HG02763 (cell line): Measurements from ENCODE around the gene SHANK1.

Source experiments
- ATAC-seq: cut with Tn5 transposase; IDR thresholded peaks from one replicate; pipeline ENCODE4 v1.9.1; 2021; ENCODE audit warnings: mild to moderate bottlenecking, moderate library complexity; ENCODE audit not compliant: unreplicated experiment

Gene SHANK1

DNA sequence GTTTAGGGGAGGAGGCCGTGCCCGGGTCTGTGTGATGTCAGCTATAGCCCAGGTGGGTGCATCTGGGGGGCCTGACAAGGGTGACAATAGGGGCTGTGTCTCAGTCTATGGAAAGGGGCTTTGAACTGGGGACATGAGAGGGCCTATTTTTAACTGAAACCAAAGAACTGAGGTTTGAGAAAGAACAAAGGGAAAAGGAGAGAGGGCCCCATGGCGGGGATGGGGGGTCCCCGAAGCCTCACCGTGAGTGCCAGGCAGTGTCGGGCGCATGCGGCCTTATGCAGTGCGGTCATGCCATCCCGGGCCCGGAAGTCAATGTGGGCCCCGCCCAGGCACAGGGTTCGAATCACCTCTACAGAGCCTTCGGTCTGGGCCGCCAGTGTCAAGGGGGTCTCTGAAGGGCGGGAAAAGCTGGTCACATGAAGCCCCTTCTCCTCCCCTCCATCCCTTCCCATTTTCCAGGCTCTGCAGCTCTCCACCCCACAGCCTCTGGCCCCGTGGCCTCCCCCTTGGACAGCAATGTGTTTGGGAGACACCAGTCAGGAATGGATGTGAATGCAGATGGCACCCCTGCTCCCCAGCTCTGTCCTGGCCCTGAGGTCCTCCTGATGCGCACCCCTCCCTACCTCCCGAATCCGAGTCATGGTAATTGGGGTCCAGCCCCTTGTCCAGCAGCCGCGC, 5.9 kb downstream of the SHANK1 start:
- no peak for ATAC-seq

DNA sequence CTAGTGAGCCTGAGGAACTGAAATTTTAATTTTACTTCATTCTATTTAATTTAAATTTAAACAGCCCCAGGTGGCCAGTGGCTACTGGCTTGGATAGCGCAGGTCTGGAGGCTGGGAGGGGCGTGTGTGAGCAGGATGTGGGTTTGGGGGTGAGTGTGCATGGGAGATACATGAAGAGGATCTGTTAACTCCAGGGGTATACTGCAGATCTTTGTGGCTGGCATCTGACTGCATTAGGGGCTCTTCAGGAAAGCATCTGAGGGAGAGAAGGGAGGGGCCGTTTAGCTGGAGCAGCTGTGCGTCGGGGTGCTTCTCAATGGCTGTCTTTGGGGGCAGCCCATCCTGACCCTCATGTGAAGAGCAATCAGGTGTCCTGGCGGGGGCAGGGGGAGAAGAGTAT, 6.8 kb downstream of the SHANK1 start:
- ATAC-seq, result no peak

DNA sequence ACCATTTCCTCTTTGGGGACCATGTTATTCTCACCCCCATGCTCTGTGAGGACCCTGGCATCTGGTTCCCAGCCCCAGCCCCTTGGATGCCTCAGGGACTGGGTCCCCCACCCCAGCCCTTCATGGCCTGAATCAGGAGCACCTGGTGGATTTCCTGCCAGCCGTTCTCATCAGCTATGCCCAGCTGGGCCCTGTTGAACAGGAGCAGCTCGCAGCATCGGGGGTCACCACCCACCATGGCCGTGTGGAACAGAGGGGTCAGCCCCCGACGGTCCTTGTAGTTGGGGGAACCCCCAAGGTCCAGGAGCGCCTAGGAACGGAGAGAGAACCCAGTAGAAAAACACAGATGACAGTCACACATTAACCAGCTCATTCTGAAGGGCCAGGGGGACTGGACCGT, 7.8 kb downstream of the SHANK1 start:
- no peak for ATAC-seq

DNA sequence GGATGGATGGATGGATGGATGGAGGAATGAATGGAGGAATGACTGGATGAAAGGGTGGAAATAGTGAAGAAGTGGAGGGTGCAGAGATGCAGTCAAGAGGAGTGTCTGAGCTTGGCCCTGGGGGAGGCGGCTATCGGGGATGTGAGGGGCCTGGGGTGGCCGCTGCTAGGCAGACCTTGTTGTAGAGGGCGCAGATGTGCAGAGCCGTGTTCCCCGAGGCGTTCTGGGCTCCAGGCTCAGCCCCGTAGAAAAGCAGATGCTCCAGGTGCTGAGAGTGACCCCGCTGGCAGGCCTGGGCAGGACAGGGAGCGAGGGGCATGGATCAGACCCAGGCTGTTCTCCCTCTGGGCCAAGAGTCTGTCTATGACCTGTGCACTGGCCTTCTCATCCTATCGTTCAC, 8.4 kb downstream of the SHANK1 start:
- no peak for ATAC-seq

DNA sequence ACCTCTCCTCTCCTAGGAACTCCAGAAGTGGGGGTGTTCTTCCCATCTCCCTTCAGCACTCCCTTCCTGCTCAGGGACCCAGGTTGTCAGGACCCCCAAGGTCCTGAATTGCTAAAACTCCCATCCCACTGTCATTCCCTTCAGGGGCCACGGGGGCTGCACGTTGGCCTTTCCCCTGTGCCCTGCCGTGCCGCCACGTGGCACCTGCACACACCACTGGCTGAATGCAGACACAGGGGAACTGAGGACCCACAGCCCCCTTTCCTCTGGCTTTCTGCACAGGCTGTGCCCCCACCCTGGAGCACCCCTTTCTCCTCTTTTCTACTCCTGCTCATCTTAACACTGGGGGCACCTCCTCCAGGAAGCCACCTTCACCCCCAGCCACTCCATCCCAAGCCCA, 9.0 kb downstream of the SHANK1 start:
- no peak for ATAC-seq

DNA sequence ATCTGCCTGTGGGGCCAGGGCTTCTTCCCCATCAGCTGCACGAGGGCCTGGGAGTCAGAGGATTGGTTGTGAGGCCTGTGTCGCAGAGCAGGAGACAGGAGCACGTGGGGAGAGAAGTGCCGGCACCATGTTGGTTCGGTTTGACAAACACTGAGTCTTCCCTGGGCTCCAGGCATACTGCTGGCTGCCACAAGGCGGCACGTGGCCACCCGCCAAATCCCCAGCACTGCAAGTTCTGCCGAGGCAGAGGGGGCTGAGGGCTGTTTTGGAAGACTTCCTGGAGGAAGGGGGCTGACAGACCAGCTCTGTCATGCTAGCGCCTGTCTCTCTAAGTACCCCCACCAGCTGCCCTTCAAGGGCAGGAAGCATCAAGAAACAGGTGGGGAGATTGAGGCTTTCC, 9.5 kb downstream of the SHANK1 start:
- no peak for ATAC-seq

DNA sequence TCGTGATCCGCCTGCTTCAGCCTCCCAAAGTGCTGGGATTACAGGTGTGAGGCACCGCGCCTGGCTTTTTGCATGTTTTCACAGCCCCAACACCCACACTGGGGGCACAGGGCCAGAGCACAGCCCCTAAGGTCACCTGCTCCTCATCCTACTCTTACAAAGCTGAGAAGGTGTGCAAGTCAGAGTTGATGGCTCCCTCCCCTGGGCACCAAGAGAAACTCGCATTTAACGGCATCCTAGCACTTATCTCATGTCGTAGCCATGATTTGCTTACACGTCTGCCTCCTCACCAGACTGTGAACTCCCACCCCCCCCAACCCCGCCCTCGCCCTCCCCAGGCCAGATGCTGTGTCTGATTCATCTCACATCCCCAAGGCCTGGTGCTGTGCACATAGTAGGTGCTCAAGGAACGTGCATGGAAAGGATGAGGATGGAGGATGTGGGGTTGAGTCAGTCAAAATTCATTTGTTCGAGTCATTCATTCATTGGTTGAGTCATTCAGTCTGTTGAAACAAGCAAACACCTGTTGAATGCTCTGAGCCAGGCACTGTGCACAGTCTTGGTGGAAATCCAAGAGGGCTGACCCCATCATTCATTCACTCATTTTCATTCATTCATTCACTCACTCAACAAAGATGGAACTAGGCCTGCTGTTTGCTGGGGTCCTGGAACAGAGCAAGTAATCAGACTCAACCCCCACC, 11.3 kb downstream of the SHANK1 start:
- no peak for ATAC-seq

DNA sequence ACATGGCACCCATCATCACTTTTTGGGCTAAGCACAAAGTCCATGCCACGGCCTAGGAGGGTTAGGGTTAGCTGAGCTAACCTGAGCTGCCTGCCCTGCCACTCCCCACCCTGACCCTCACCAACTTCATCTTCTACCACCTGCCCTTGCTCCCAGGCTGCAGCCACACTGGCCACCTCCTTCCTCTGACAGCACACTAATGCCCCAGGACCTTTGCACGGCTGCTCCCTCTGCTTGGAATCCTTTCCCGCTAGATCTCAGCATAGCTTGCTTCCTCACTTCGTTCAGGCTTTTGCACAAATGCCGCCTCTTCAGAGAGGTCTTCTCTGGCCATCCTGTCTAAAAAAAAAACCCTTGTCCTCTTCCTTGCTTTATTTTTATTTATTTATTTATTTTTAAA, 13.2 kb downstream of the SHANK1 start:
- ATAC-seq, result no peak

DNA sequence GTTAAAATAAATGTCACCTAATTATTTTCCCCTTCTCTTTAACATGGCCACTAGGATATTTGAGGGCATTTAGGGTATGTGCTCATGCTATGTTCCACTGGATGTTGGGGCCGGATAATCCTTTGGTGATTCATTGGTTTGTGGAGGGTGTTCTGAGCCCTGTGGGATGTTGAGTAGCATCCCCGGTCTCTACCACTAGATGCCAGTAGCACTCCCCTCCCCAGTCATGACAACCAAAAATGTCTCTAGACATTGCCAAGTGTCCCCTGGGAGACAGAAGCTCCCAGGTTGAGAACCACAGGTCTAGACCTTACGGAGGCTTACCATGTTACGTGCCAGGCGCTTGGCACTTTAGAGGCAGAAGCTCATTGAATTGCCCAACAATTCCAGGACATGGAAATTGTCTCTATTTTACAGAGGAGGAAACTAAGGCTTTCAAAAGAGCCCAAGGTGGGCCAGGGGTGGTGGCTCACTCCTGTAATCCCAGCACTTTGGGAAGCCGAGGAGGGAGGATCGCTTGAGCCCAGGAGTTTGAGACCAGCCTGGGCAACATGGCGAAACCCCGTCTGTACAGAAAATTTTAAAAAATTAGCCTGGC, 14.1 kb downstream of the SHANK1 start:
- ATAC-seq, result no peak

DNA sequence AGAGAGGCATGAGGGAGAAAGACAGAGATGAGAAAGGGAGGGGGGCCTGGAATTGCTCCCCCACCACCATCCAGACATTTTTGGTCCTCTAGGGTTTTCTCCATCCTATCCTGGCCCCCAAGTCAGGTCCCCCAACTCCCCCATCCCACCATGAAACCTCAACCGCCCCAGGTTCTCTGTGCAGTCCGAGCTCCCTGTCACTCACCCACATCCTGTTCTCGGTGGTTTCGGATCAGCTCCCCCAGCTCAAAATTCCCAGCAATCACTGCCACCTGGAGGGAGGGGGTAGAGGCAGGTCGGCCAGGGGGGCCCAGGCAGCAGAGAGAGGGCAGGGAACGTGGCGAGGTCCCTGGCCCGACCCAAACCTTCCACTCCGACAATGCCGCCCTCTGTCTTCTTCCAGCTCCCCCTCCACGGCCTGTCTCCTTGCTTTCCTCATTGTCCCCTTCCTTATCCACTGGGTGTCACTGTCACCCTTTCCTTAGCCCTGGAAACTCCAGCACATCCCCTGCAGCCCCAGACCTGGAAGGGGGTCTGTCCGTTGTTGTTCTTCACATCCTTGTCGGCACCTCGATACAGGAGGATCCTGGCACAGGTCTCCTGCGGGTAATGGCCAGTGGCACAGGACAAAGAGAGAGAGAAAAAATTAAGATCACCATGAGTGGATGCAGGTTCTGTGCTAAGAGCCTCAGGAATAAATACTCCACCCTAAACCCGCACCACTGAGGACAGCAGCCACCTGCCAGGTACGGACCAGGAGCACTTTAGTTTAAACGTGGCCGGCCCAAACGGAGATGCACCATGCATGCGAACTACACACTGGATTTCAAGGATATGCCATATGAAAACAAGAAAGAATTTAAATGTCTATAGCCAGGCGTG, 15.4 kb downstream of the SHANK1 start:
- no peak for ATAC-seq

DNA sequence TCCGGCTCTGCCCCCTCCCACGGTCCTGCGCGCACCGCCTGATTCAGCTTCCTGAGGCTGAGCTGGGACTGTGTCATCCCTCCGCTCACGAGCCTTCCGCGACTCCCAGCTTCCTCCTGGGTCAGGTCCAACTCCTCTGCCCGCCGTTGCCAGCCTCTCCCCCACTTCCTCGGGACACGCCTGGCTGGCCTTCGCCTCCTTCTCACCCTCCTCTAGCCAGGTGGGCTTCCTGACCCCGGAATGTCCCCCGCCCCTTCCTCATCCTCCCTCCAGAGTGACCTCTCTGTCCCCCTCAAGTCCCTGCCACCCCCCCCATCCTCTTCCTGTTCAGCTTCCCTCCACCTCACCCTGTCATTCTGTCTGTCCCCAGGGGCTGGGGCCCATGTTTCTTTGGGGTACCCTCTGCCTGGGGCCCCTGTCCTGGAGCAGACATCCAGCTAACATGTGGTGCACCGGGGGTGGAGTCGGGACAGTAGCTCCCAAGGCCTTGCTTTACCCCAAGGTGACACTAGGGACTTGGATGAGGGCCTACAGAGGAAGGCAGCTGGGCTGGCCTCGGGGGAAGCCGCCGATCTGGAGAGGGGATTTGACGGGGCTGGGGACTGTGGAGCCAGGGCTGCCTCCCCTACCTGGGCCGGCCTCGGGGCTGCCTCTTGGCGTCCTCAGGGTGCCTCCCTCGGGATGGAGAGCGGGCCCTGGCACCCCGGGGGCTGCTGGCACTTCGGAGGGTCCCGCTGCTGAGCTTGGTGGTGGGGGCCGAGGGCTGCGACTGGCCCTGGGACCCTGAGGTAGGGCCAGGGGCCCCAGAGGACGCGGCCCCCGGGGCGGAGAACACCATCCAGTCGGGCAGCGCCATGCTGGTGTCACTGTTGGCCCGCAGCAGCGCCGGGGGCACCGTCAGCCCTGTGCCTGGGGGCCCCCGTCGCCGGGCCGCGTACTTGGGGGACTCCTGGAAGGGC, 16.5 kb downstream of the SHANK1 start:
- ATAC-seq, result no peak

DNA sequence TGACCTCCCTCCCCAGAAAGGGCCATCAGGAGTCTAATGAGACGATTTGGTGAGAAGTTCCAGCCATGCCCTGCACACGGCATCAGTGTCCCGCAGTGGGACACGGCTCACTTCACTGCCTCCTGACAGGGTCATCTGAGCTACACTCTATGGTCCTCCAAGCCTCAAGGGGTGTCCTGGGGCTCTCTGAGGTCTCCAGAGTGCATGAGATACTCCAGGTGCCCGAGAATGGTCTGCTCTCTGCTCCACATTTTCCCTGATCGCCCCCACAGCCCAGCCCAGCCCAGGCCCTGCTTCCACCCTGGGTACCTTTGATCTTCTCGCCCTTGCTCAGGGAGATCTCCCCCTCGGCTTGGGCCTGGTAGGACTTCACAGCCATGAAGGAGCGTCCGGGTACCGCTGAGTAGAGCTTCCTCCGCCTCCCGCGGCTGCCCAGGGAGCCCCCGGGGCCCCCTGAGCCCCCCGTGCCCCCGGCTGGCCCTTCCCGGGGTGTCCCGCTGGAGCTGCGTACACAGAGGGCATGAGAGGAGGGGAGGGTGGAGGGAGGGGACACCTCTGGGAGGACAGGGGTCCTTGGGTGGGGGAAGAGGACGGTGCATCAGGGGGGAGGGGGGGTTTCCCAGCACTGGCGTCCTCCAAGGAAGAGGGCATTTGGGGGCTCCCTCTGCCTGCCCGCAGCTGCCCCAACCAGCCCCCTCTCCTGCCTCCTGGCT, 17.3 kb downstream of the SHANK1 start:
- no peak for ATAC-seq

DNA sequence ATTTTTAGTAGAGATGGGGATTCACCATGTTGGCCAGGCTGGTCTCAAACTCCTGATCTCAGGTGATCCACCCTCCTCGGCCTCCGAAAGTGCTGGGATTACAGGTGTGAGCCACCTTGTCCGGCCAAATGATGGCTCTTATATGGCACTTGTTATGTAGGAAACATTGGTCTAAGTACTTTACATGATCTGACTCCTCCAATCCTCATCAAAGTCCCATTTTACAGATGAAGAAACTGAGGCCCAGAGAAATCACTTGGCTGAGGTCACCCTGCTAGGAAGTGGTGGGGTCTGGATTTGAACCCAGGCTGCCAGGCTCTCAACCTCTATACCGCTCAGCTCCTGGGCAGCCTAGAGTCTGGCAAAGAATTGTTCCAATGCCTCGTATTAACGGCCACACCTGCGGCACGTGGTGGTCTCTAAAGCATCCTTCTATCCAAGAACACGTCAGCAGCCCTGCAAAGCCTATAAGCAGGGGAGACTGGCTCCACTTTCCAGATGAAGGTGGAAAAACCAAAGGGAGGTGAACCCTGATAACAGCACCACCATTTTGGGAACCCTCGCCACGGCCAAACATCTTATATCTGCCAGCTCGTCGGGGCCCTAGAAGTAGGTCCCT, 18.1 kb downstream of the SHANK1 start:
- ATAC-seq, result no peak

DNA sequence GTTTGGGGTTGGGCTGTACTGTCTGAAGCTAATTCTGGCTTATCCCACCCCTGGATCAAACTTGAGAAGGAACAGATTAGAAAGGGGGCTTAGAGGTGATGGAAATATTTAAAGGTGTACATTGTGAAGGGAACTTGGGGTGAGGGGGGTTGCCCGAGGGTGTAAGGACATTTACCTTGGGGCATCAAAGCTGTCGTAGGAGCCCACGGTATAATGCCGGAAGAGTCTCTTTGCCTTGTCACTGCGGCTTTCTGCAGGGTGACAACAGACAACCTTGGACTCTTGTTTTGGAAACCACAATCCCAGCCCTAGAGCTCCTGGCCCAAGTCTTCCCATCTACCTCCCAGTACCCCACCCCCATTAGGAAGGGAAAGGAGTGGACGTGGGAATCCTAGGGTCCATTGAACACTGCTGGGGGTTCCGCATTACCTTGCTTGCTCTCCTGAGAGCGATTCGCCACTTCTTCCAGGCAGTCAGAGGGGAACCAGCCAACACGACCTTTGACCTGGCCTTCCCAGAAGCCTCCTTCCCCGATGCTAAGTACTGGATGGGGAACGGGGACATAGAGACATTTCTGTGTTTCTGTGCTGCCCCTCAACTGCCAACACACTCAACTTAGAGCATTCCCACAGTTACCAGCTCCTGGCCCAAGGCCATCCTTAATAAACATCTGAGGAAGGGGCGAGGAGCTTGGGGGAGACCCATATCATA, 22.0 kb downstream of the SHANK1 start:
- no peak for ATAC-seq

DNA sequence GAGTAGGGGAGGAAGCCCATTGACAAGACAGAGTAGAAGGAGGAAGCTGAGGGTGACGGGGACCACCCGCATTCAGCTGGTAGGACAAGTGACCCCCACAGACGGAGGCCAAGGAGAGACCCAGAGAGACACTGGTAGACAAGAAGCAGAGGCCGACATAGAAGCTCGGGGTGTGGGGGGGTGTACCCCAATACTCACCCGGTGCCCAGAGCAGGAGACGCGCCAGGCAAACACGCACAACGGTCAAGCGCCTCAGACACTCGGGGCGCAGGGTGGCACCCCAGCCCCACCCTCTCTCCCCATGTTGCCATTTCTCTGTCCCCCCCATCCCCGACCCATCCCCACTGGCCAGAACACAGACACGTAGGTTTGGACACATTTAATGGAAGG, 23.5 kb downstream of the SHANK1 start:
- no peak for ATAC-seq

DNA sequence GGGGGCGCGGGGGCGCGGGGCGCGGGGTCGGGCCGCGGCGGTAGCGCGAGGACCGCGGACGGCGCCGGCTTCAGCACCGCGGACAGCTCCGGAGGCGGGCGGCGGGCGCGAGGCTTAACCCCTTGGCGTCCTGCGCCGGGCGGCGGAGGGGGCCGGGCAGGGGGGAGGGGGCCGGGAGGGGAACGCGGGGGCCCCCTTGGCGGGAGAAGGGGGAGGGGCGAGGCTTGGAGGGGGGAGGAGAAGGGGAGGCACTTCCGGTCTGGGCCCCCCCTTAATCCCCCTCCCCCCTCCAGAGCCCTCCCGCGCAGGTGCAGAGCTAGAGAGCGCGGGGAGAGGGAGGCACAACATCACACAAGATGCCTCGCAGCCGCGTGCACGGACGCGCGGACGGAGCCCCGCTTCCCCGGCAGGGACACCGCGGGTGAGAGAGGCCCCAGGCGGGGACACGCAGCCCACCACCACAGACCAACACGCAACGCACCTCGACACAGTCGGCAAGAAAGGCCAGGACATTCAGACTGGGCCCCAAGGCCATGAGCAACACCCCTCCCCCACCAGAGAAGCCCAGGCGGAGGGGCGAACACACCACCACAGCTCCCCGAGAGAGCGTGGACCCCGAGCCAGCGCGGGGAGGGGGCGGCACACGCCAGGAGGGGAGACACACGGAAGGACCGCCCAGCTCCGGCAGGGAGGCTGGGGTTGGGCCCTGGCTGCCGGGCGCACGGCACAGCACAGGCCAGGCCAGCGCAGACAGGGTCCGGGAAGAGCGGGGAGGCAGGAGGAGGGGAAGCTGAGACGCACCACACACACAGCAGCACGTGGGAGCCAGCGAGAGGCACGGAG, 24.1 kb downstream of the SHANK1 start:
- no peak for ATAC-seq

DNA sequence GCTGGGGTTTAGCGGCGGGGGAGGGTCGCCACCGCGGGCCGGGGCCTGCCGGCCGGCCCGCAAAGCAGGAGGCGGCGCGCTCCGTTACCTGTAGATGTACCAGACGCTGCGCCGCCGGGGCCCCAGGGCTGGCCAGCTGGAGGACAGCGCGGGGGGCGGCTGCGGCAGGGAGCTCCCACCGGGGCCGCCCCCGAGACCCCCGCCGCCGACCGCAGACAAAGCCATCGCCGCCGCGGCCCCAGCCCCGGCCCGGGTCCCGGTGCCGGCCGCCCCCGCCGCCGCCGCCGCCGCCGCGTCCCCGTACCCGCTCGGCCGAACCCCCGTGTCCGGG, 24.8 kb downstream of the SHANK1 start:
- ATAC-seq, result no peak
